ENCODE measurements around the gene DNMT3A. TPM values are rescaled to one million over a fixed set of nuclear protein-coding genes. Genes with fewer than 3 reads are reported as not detected.

The DNMT3A gene
- total RNA-seq, 1 donor from 2014 or later = 49.9 TPM

GRCh38 chr2:25366629-25367028 lies 24.9 kb upstream of the DNMT3A start:
- ChIA-PET POLR2A (interaction anchor here (6.1 kb wide), 1 partner anchor 52 kb away, joined by 206 read pairs; no protein-coding TSS in a partner anchor), CTCF (interaction anchor here (2.6 kb wide), 1 partner anchor 10 kb away, joined by 14 read pairs; no protein-coding TSS in a partner anchor)
- Mint-ChIP-seq H3K27ac (peak overlapping the region; percentile 53), H3K36me3 (ENCODE audit: low read depth) (peaks cover 10% of the 10 kb centered on the region), H3K9me3 (no peaks in the 10 kb centered on the region), H3K4me1 (peaks cover 39% of the 10 kb centered on the region), H3K4me3 (no peak overlapping the region), H3K27me3 (no peaks in the 10 kb centered on the region)
- ATAC-seq (ENCODE audit: low read depth) = no peak
- no peak for DNase-seq
- no peak for TF ChIP-seq CTCF (IDR thresholded peaks at IDR 0.05)
- intact Hi-C loops (cut with micrococcal nuclease) = no loop called here

DNA sequence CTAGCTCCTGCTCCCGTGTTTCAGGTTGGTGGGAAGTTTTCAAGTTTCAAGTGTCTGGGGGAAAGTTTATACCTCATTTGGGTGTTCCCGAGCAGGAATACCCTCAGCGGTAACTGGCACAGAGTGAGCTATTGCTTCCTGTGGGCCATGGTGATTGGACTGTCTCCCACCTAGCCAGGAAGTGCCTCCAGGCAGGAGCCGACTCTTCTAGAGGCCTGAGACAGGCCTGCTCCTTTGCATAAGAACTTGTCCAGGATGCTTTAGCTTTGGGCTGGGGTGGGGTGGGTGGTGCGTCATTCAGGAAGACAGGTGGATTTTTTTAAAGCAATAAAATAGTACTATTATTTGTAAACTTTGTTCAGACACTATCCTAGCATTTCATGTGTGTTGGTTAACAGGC lies 23.5 kb upstream of the DNMT3A start:
- Mint-ChIP-seq H3K9me3 (no peaks in the 10 kb centered on the region), H3K4me1 (peaks cover 40% of the 10 kb centered on the region), H3K27ac (peak overlapping the region; percentile 36), H3K4me3 (no peak overlapping the region), H3K36me3 (ENCODE audit: low read depth) (peaks cover 4% of the 10 kb centered on the region), H3K27me3 (no peaks in the 10 kb centered on the region)
- intact Hi-C loops (cut with micrococcal nuclease) = no loop called here
- ChIA-PET POLR2A (interaction anchor here (0.6 to 6.1 kb wide), 10 partner anchors 9 to 193 kb away, joined by 3 to 206 read pairs (median 4); no protein-coding TSS in a partner anchor), CTCF (interaction anchor here (1.2 to 2.6 kb wide), 3 partner anchors 11 to 54 kb away, joined by 3 to 14 read pairs (median 3); no protein-coding TSS in a partner anchor)
- ATAC-seq (ENCODE audit: low read depth) (no peak), DNase-seq (no peak)
- TF ChIP-seq CTCF (IDR thresholded peaks at IDR 0.05) = no peak

DNA sequence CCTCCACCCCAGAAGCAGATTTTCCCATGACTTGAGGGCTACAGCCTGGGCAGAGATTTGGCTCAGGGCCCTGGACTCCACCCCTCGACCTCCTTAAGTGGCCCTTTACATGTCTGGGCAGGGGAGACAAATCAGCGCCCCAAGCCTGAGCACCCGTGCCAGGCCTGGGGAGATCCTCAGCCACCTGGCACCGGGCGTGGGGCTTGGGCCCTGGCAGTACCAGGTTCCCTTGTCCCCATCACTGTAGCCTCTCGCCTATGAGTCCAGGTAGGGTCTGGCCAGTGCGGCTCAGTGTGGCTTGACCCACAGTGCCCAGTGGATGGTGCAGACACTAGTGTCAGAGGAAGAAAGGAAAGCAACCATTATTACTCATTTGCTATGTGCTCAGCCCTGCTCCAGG lies 22.0 kb upstream of the DNMT3A start:
- DNase-seq = no peak
- peaks cover 40% of the 10 kb centered on the region for H3K4me1 Mint-ChIP-seq
- peaks cover 4% of the 10 kb centered on the region for H3K36me3 Mint-ChIP-seq (ENCODE audit: low read depth)
- ATAC-seq (ENCODE audit: low read depth) = no peak
- H3K27ac Mint-ChIP-seq = peak overlapping the region; percentile 82
- peak overlapping the region; percentile 73 for H3K4me3 Mint-ChIP-seq
- no peak for TF ChIP-seq CTCF (IDR thresholded peaks at IDR 0.05)
- intact Hi-C loops (cut with micrococcal nuclease) = loop anchor here (2.0 kb wide), 3 partner anchors 47 to 195 kb away; no protein-coding TSS in a partner anchor
- ChIA-PET CTCF (interaction anchor here (1.5 to 2.9 kb wide), 4 partner anchors 12 to 198 kb away, joined by 3 to 56 read pairs (median 30); no protein-coding TSS in a partner anchor), POLR2A (interaction anchor here (0.6 to 6.1 kb wide), 12 partner anchors 11 to 466 kb away, joined by 3 to 206 read pairs (median 21); no protein-coding TSS in a partner anchor)
- H3K27me3 Mint-ChIP-seq = no peaks in the 10 kb centered on the region
- H3K9me3 Mint-ChIP-seq = no peaks in the 10 kb centered on the region

DNA sequence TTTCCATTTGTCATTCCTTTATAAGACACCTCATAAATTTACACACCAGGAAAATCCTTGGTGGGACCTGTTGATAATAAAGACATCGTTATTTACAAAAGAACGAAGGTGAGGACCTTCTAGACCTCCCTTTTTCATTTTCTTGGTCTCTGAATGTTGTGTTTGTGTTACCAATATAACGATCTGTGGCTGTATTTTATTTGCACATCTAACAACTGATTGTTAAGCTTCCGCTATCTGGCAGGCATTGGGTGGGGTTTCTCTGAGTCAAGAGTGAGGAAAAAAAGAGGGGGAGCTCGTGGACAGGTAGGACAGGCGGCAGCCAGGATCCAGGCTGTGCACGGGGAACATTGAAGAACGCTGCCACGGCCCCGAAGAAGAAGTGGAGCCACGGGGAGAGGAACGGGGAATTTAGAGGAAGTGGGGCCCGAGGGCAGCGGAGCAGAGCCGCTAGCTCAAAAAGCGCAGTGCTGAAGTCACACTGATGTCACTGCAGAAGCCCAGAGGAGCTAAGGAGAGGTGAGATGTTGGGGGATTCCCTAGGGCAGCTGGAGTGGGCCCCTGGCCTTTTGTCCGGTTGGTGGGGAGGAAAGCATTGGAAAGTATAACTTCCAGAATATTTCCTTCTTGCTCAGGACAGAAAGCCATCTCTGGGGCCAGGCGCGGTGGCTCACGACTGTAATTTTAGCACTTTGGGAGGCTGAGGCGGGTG lies 20.9 kb upstream of the DNMT3A start:
- no peak for TF ChIP-seq CTCF (IDR thresholded peaks at IDR 0.05)
- ChIA-PET POLR2A (interaction anchor here (0.6 to 6.1 kb wide), 51 partner anchors 9 to 516 kb away, joined by 3 to 206 read pairs (median 5); partner anchors contain the start of gene DNMT3A), CTCF (interaction anchor here (0.7 to 2.9 kb wide), 24 partner anchors 9 to 337 kb away, joined by 3 to 56 read pairs (median 4); partner anchors contain the start of gene DNMT3A)
- DNase-seq (peak; percentile 74), ATAC-seq (ENCODE audit: low read depth) (peak; percentile 81)
- intact Hi-C loops (cut with micrococcal nuclease) = loop anchor here (1.0 to 2.0 kb wide), 14 partner anchors 14 to 516 kb away; partner anchors contain the start of genes ASXL2 and DTNB
- Mint-ChIP-seq H3K4me3 (peak overlapping the region; percentile 89), H3K27me3 (no peaks in the 10 kb centered on the region), H3K4me1 (peaks cover 40% of the 10 kb centered on the region), H3K9me3 (no peaks in the 10 kb centered on the region), H3K27ac (peak overlapping the region; percentile 98), H3K36me3 (ENCODE audit: low read depth) (peaks cover 4% of the 10 kb centered on the region)

- peaks cover 4% of the 10 kb centered on the region for H3K36me3 Mint-ChIP-seq (ENCODE audit: low read depth)
- ChIA-PET CTCF (interaction anchor here (0.7 to 2.9 kb wide), 23 partner anchors 9 to 338 kb away, joined by 3 to 56 read pairs (median 4); partner anchors contain the start of gene DNMT3A), POLR2A (interaction anchor here (0.7 to 6.1 kb wide), 41 partner anchors 9 to 205 kb away, joined by 3 to 206 read pairs (median 8); partner anchors contain the start of gene DNMT3A)
- intact Hi-C loops (cut with micrococcal nuclease) = loop anchor here (1.0 to 2.0 kb wide), 14 partner anchors 14 to 516 kb away; partner anchors contain the start of genes ASXL2 and DTNB
- peaks cover 40% of the 10 kb centered on the region for H3K4me1 Mint-ChIP-seq
- H3K27ac Mint-ChIP-seq = peak overlapping the region; percentile 98
- H3K4me3 Mint-ChIP-seq = peak overlapping the region; percentile 89
- ATAC-seq (ENCODE audit: low read depth) = peak; percentile 78
- H3K9me3 Mint-ChIP-seq = no peaks in the 10 kb centered on the region
- peak; percentile 42 for TF ChIP-seq CTCF (IDR thresholded peaks at IDR 0.05)
- DNase-seq = peak; percentile 96
- H3K27me3 Mint-ChIP-seq = no peaks in the 10 kb centered on the region
These were observed 20.3 kb upstream of the DNMT3A start for GRCh38 chr2:25362049-25362433.

Data from activated B cell treated with CpG ODN at 0.5 μM for 24 hours (primary cell).